Brain pericyte (primary cell): ENCODE results near the gene FYN.
A peak's percentile ranks its signal among the peaks of the same experiment; 100 is the strongest.

Source experiments
- DNase-seq: peaks from one replicate; pipeline ENCODE4 v3.0.0-alpha.2; 2012; ENCODE audit warnings: low read depth, low spot score

Gene FYN

DNA sequence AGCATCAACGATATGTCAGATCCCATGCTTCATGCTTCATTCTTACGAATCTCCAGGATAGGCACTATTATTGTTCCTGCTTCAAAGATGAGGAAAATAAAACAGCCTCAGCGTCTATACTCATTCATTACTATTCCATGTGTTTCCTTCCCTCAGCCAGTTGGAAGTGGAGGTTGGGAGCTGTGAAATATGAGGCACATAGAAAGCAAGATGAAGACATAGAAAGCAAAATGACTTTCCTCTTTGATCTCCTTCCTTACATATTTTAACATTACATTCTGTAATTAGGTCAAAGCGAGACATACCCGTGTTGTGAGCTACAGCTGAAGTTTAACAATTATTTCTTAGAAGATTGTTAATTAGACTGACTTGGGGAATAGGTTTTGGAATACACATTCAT lies 125.4 kb downstream of the FYN start:
- DNase-seq, result no peak

DNA sequence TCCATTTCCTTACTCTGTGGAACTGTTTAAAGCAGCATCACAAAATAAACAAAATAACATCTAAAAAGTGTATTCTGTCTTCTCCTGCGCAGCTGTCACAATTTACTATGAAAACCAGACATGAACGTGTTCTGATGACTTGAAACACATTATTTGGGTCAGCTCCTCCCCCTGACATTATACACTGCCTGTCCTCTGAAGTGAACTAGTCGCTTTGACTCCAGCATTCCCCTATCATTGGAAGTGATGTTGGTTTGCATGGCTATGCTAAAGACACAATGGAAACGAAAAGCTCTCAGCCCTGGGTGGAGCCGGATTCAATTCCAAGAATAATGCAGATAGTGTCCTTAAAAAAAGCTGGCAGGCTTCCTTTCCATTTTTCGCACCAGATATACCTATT lies 125.9 kb downstream of the FYN start:
- no peak for DNase-seq

DNA sequence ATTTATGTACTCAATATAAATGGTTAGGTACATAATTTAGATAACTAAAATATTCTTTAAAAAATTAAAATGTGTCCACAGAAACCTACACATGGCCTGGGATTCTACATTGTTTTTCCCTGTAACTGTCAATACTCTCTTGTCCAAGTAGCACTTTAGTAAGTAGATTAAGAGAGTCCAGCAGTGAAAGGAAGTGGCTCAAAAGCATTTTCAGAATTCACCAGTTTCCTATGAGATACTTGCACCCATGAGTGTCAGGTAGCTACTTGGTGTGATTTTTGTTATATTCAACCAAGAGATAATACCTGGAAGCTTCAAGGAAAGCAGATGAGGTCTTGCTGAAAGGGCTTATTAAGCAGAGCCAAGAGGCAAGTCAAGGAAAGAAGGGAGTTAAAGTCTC lies 126.3 kb downstream of the FYN start:
- no peak for DNase-seq

DNA sequence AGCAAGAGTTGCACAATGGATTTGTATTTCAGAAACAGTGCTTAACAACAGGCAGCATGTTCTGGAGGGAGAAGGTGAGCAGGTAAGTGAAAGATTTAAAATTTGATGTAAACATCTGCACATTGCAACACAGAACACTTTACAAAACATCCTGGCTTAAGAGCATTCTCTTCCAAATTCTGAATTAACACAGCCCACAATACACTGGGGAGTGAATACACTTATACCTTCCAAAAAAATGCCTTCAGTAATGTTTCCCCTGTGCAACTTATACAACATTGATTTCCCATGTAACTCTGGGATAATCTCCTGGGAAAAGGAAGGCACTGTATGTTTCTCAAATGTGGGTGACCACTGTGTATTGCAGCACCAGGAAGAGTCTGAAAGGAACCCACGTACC lies 127.6 kb downstream of the FYN start:
- DNase-seq, result no peak

DNA sequence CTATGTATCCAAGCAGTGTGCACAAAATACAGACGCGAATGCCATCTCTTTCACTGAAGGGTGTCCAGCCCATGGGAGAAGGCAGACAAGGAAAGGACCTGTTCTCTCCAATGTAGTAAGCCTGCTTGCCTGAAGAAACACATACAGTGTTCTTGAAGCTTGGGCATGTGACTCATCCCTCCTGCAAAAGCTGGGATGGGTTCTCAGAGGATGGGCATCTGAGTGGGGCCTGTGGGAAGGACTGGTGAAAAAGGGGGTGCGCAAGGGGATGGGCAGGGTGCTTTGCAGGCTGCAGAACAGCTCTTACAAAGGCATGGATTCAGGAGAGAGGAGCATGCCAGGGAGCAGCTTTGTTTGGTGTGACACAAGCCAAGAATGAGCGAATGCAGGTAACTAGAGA lies 128.1 kb downstream of the FYN start:
- DNase-seq, result no peak

DNA sequence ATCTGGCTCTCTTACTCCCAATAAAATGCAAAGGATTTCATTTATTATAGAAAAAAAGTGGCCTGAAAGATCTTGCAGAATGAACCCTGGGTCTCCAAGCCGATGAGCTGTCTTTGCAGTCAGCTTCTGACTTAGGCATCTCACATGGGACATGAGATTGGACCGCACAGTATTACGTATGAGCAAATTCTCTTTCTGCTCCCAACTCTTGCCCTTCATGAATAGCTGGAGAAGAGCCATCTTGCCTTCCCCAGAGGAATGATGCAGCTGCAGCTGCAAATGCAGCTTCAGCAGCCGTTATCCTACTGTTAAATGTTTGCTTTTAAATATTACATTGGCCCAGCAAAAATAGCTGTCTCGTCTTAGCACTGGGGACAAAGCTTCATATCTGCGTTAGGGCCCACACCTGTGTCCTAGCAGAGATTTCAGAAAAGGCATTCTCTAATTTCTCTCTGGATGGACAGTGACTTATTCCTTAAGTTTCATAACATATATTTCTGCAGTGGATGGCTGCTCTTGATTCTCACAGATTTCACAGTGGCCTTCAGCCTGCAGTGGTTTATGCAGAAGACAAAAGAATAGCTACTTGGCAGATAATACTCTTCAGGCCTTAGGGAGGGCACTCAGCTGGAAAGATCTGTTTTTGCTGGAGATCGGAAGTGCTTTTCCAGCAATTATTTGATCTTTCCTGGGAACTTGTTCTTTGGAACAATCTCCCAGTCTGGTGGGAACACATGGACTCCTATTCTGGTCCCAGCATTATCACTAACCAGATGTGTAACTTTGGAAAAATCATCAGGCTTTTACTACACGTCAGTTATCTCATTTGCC lies 129.2 kb downstream of the FYN start:
- DNase-seq, result peak; percentile 78

DNA sequence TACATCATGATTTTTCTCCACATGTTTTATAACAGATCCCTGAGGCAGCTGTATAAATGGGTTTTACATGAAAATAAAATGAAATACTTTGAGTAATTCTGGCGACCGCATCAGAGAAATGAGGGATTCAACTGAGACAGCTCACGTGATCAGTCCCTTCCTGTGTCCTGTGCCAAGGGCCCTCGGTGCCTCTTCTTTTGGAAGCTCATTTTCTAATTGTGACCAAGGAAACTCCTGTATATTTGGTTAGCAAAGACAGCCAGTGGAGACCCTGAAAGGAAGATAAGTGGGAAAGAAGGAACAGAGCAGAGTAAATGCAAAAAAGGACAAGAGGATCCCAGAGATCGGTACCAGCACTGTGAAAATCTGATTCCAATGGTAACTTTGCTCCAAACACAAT lies 129.9 kb downstream of the FYN start:
- no peak for DNase-seq

DNA sequence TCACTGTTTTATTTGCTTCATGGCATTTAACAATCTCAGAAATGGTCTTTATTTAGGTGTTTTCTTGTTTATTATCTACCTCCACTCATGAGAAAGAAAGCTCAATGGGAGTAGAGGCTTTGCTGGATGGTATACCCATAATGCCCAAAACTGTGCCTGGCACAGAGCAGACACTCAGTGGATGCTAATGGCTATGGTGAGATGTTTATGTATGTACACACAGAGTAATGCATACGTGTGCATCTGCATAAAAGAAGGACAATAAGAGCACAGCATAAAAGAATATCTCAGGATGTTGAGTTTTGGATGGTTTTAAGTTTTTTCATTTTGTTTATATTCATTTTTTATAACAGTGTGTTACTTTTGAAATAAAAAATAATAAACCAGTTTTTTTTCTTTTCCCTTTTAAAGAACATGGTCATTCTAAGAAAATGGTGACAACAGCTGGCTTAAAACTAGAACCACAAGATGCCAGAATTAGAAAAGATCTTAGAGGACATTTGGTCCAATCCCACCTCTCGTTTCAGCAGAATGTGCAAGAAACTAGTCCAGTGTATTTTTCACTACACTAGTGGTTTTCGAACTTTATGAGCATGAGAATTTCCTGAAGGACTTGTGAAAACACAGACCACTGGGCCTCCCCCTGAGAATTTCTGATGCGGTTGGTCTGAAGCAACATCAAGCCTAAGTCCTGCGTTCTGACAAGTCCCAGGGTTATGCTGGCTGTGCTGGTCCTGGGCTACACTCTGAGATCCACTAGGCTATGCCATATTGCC lies 131.9 kb downstream of the FYN start:
- no peak for DNase-seq

DNA sequence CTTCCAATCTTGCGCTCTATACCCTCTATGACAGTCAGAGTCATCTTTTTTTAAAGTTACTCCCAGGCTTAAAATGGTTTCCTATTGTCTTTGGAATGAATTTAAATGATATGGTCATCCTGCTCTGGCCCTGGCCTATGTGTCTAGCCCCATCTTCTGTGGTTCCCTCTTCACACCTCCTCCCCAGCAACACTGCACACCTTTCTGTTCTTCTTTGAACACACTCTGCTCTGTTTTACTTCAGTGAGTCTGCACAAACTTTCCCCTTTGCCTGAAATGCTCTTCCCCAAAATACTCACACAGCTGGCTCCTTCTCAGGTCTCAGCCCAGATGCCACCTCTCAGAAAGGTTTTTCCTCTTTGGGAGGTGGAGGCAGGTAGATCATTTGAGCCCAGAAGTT lies 132.7 kb downstream of the FYN start:
- no peak for DNase-seq

DNA sequence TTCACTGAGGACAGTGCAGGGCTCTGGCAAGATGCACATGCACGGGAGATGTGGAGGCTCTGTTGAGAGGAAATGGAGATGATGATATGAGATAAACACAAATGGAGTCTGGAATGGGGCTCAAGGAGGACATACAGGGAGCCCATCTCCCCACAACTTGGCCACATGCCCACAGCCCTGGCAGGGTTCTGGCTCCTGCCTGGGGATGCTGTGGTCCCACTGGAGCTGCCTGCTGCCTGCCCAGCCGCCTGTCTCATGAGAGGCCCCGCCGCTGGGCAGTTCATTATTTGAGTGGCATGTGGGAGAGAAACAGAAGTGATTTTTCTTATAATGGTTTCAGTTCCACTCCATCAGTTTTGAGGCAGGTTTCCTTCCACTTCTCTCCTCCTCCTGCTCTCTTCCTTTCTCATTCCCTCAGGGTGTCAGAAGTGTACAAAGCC lies 134.0 kb downstream of the FYN start:
- no peak for DNase-seq

DNA sequence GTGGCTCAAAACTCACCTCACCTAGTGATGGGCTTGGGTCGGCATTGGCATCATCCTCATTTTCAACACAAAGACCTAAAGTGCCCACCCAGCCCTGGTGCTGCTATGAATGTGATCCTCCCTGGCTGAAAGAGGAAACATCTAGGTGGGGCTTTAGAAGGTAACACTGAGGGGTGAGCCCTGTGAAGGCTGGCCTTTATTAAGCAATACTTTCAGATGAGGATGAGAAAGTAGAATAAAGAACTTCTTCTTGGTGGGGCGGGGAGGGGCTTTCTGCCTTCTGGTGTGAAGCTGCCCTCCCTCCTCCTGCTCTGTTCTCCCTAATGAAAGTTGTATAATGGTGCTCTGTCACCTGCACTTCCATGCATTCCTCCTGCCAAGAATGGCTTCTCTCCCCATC lies 134.6 kb downstream of the FYN start:
- DNase-seq, result no peak

DNA sequence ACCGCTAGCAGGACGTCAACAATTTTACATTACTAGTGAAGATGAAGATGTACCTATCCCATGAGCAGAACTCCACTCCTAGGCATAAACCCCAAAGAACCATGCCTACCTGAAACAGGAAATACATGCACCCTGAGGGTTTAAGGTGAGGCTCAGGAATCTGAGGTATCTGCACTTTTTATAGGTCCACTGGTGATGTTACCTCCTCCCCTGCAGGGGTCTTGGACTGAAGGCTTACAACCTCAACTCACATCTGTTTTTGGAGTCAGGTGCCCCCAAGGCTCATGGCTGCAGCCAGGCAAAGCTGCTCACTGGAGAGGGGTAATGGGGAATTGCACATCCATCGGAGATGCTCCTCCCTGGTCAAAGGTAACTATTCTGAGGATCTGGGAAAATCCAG lies 135.1 kb downstream of the FYN start:
- DNase-seq, result no peak

DNA sequence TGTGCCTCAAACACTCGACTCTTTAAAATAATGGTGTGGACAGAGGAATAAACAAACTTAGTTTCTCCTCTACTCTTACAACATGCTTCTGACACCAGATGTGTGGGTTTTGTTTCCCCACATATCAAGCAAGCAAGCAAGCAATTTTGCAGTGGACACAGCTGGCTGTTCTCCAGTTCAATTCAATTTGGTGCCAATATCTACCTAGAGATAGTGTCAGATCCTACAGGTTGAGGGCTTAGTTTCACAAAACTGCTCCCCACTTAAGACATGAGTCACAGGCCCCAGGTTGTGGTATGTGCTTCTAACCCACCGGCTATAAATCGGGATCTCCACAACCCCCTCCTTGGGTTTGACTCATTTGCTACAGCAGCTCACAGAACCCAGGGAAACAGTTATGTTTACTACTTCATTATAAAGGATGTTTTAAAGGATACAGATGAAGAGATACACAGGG lies 136.2 kb downstream of the FYN start:
- DNase-seq, result no peak

DNA sequence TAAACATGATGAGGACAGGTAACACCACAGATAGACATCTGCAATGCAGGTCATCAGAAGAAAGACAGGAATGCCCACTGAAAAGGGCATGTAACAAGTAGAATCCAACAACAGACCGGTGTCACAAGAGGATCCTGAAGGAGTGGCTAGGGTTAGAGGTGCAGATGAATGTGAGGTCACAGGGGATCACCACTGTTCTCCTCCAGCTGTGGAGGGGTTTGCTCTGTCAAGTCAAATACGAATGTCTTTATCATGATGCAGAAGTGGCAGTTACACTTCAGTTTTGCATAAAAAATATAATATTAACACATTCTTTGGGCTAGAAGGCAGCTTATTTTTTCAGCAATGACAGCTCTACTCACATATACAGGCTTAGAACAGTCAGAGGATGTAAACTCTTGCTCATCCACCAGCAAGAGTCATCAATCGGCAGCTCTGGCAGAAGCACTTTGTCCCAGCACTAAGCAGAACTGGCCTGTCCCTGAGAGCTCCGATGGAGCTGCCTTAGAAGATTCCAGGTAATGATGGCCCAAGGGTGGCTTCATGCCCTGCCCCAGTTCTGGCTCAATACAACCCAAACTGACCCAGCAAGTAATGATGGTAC lies 137.1 kb downstream of the FYN start:
- no peak for DNase-seq

DNA sequence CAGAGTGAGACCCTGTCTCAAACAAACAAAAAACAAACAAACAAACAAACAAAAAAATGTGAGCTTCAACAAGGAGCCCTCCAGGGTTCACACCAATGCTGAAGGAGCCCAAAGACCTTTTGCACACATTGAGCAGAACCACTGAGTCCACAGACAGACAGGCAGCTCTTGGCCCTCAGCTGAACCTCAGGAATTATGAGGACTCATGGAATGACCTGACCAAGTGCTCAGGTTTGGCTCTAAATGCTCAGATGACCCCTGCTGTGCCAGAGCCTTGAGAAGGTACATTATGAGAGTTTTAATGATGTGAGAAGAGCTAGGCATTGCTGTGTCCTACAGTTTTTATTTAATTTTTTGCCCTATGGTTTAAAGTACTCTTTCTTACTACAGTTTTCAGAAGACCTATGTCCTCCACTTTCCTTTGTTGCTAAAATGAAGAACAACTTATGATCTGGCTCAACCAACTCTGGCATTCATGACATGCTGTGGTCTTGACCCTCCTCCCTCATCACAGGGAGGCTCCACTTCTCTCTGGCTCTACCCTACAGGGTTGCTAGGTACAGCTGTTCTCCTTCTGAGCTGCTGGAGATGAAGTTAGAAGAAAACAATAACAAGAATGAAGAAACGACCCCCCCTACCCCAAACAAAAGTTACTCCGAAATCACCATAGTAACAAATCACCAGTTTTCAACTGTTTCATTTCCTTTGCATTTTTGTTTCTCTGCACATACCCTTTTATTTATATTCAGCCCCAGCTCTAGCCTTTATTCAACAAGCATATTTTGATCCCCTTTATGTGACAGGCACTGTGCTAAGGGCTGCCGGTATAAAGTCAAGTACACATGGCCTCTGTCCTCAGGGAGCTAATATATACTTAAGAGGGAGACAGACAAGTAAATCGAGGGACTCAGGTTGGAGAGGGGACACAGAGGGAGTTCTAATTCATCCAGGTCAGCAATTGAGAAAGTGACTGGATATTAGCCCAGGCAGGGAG lies 138.9 kb downstream of the FYN start:
- DNase-seq, result peak; percentile 81

DNA sequence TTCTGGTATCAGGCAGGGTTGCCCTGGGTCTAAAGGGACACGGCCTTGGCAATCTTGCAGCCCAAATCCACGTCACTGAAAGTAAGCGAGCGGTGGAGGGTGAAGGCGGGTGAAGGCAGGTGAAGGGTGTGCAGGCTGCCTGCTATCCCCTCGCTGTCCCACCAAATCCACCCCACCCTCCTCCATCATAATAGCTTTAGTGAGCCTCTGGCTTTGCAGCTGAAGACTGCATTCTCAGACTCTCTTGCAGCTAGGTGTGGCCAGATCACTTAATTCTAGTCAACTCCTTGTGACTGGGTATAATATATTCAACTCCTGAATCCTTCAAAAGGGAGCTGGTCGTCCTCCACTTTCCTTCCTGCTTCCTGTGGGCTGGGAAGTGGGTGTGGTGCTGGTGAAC lies 140.9 kb downstream of the FYN start:
- DNase-seq, result no peak

DNA sequence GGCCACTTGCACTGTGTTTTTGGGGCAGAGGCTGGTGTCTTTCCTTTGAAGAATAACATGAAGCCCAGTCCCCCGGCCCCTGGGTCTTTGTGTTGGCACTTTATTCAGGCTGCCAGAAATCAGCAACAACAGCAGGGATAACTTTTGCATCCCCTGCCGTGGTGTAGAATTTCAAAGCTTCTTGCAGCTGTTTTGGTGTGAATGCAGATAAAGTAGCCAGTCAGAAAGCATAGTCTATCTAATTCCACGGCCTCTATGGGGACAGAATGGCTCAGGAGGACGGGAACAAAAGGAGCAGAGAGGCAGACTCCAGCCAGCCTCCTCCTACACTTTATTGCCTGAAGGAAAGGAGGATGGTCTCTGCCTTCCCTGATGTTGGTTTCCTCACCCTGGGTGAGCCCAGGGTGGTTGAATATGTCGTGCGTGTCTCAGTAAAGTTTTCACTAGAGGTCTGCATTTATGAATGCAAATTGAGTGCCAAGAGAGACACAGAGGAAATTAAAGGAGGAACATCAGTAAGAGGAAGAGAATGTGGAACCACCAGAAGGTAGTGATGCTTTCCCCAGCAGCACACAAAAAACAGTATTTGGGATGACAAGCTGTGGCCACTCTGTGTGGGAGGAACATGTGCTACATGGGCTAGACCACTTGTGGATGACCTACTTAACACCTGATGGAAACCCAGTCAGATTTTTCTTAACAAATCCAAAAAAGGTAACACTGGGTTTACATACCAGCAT lies 141.6 kb downstream of the FYN start:
- DNase-seq, result no peak

DNA sequence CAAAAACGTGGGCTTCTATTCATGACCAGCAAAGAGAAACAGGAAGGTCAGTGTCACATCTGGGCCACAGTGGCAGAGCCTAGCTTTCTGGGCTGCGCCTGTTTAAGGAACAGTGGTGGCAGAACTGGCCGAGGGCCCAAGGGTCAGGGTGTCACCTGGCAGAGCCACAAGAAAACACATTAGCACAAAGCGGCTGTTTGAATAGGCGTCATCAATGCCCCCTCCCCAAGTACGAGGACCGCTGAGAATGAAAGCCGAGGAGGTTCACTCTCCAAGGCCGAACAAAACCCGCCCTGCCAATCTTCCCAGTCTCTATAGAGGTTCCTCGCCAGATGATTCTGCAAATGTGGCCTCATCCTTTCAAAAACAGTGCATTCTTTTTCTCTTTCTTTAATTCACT lies 142.4 kb downstream of the FYN start:
- DNase-seq, result peak; percentile 88

DNA sequence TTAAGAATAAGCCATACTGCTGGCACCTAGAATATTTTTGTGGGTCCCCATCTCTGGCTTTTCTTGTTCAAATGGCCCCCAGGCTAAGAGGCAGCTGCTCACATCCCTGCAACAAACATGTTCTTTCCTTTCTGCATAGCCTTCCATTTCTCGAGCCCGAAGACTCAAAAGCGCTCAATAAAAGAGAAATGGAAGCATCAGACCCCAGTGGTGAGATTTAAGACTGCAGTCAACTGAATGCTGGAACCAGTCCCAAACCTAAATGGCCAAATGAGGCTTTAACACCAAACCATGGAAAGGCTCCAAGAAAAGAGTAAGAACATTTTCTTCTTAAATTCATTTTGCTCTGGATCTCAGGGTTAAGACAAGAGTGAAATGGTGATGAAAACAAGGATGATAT lies 145.4 kb downstream of the FYN start:
- DNase-seq, result no peak

DNA sequence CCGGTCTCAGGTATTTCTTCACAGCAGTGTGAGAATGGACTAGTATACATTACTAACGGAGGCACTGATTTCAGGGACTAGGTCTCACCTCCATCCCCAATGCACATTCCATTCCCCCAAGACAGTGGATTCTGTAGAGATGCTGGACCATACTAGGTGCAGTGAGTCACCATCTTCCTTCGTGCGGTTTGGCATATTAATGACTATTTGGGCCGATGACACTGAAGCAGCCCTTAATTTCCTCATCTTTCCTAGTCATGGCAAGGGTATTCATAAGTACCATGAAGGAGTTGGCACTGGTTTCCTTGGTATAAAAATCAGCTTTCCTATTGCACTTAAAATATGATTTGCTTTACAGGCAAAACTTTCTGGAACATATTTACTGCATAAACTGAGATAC lies 146.2 kb downstream of the FYN start:
- no peak for DNase-seq
